Stomach (tissue), 9 donors: Measurements from ENCODE around the gene TNRC6C. TPM values are rescaled to one million over a fixed set of nuclear protein-coding genes. Genes with fewer than 3 reads are reported as not detected.

Experiments used
- DNase-seq, 2 donors: peaks; one replicate each; pipeline versions ENCODE4 v3.0.0 to v3.0.0-alpha.2; 2013 to 2019
- H3K27ac ChIP-seq, 5 donors: fragments of 200-600 bp in 4 of 5; sonication (generic) in 4 of 5; one replicate each; pipeline ENCODE4 v1.5.1; 2013 to 2019; ENCODE audit warnings: mild to moderate bottlenecking in 1 of 5, moderate library complexity in 1 of 5
- H3K27me3 ChIP-seq, 3 donors: fragments of 200-600 bp; sonication (generic); one replicate each; pipeline ENCODE4 v1.5.1; 2017 to 2019; ENCODE audit warnings: mixed run types in 1 of 3
- H3K36me3 ChIP-seq, 4 donors: fragments of 200-600 bp; sonication (generic); 1 replicate in 3 of 4; 2 replicates in 1 of 4; pipeline ENCODE4 v1.5.1; 2016 to 2019
- H3K4me1 ChIP-seq, 4 donors: fragments of 200-600 bp; sonication (generic); one replicate each; pipeline ENCODE4 v1.5.1; 2016 to 2019
- H3K4me3 ChIP-seq, 4 donors: fragments of 200-600 bp; sonication (generic) in 3 of 4; one replicate each; pipeline ENCODE4 v1.5.1; 2016 to 2019; ENCODE audit warnings: mild to moderate bottlenecking in 1 of 4
- H3K9me3 ChIP-seq, 4 donors: fragments of 200-600 bp; sonication (generic); one replicate each; pipeline ENCODE4 v1.5.1; 2016 to 2019
- CTCF ChIP-seq, 7 experiments: fragments of 450-650 bp in 4 of 7; fragments of 200-600 bp in 3 of 7; sonication (generic) in 3 of 7; IDR thresholded peaks; one replicate each; pipeline ENCODE4 v1.5.1; 2016 to 2019; ENCODE audit warnings: antibody characterized with exemption in 7 of 7, control low read depth in 2 of 7, mild to moderate bottlenecking in 1 of 7
- EP300 ChIP-seq: sonication (generic); formaldehyde crosslinking; IDR thresholded peaks from one replicate; pipeline ENCODE4 v1.6.1; 2017; ENCODE audit warnings: antibody characterized with exemption
- POLR2A ChIP-seq, 4 donors: fragments of 450-650 bp; IDR thresholded peaks; one replicate each; pipeline ENCODE4 v1.6.1; 2016; ENCODE audit warnings: antibody characterized with exemption in 4 of 4, control low read depth in 2 of 4, mild to moderate bottlenecking in 1 of 4, moderate library complexity in 1 of 4
- POLR2AphosphoS5 ChIP-seq, 3 donors: sonication (generic); formaldehyde crosslinking; IDR thresholded peaks; one replicate each; pipeline ENCODE4 v1.6.1; 2016; ENCODE audit warnings: antibody characterized with exemption in 3 of 3
- WGBS, 5 donors: extraction: QIAGEN DNeasy Blood & Tissue Kit in 3 of 5; methylation state at CpG; one replicate each; pipeline versions ENCODE4 v1.1.5 to v1.1.7; 2013 to 2018; 5-methylcytosine and 5-hydroxymethylcytosine counted together
- intact Hi-C: fragments of 100-400 bp; cut with DNase I; formaldehyde crosslinking; loops from one replicate; pipeline ENCODE4 v1.15.1; 2023; ENCODE audit warnings: low total_unique reads
- polyA plus RNA-seq, 3 donors: library from polyadenylated mRNA; stranded (reverse); fragments of 200-250 nt; gene quantifications; one replicate each; pipeline ENCODE4 v1.2.3, GENCODE V29; 2013
- total RNA-seq, 5 donors: library from RNA; depleted of rRNA; stranded (reverse); fragments of >200 nt; gene quantifications; one replicate each; pipeline versions ENCODE4 v1.1.0 to v1.2.3, GENCODE V29; 2014 to 2016
- donor health status: healthy with polysubstance abuse.
- donor health status: Bipolar disorder and iron deficiency.
- donor health status: healthy.

The TNRC6C gene
- total and polyA plus RNA-seq, 8 donors: 0.92 to 64.8 (median 9.6) TPM

DNA sequence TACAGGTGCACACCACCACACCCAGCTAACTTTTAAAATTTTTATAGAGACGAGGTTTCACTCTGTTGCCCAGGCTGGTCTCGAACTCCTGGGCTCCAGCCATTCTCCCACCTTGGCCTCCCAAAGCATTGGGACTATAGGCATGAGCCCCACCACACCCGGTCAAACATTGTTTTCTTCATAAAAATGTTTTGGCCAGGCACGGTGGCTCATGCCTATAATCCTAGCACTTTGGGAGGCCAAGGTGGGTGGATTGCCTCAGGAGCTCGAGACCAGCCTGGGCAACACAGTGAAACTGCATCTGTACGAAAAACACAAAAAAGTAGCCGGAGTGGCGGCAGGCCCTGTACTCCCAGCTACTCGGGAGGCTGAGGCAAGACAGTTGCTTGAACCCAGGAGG, 157.9 kb downstream of the TNRC6C start:
- Histone ChIP-seq H3K4me1 (peaks cover 12 to 46% (median 20%) of the 10 kb centered on the region in 4 donors), H3K4me3 (no peak overlapping the region), H3K9me3 (no peaks in the 10 kb centered on the region), H3K27ac (no peak overlapping the region), H3K27me3 (no peaks in the 10 kb centered on the region), H3K36me3 (peaks cover 3 to 58% (median 19%) of the 10 kb centered on the region in 4 donors)
- 93 to 98% (median 96%) methylated on average over 9 of the region's 9 CpGs for WGBS, 5 donors
- TF ChIP-seq EP300 (no peak), POLR2AphosphoS5 (IDR thresholded peaks at IDR 0.05) (no peak), POLR2A (IDR thresholded peaks at IDR 0.05) (no peak), CTCF (IDR thresholded peaks at IDR 0.05) (no peak)
- intact Hi-C loops: no loop called here
- DNase-seq: no peak

- Histone ChIP-seq H3K4me1 (peaks cover 12 to 51% (median 22%) of the 10 kb centered on the region in 4 donors), H3K36me3 (peaks cover 0 to 58% (median 20%) of the 10 kb centered on the region in 4 donors), H3K27me3 (no peaks in the 10 kb centered on the region), H3K9me3 (no peaks in the 10 kb centered on the region), H3K27ac (peak overlapping the region in 1 of 5 donors; percentile 8), H3K4me3 (peak overlapping the region in 1 of 4 donors; percentile 20)
- peak; percentile 60 to 75 for DNase-seq
- 34 to 90% (median 48%) methylated on average over 11 to 41 of the region's 41 CpGs for WGBS, 5 donors
- TF ChIP-seq EP300: no peak
- TF ChIP-seq CTCF (IDR thresholded peaks at IDR 0.05): peak in 5 of 7 experiments; percentile 27 to 59 (median 47)
- intact Hi-C loops: no loop called here
Observed at GRCh38 chr17:78117027-78117981, 158.8 kb downstream of the TNRC6C start.

- no peak overlapping the region for H3K27ac ChIP-seq
- peaks cover 4 to 62% (median 35%) of the 10 kb centered on the region in 4 donors for H3K36me3 ChIP-seq
- WGBS, 5 donors: 86 to 100% (median 91%) methylated on average over 2 to 14 of the region's 14 CpGs
- TF ChIP-seq POLR2AphosphoS5 (IDR thresholded peaks at IDR 0.05) (no peak), CTCF (IDR thresholded peaks at IDR 0.05) (no peak), POLR2A (IDR thresholded peaks at IDR 0.05) (no peak), EP300 (no peak)
- intact Hi-C loops: no loop called here
- H3K4me3 ChIP-seq: no peak overlapping the region
- no peaks in the 10 kb centered on the region for H3K9me3 ChIP-seq
- no peaks in the 10 kb centered on the region for H3K27me3 ChIP-seq
- peaks cover 5 to 41% (median 14%) of the 10 kb centered on the region in 4 donors for H3K4me1 ChIP-seq
- DNase-seq: no peak
Observed at GRCh38 chr17:78118801-78119241, 160.3 kb downstream of the TNRC6C start.

- 92 to 99% (median 96%) methylated on average over 13 of the region's 13 CpGs for WGBS, 5 donors
- no peak for DNase-seq
- H3K4me1 ChIP-seq: peaks cover 6 to 42% (median 19%) of the 10 kb centered on the region in 4 donors
- H3K27ac ChIP-seq: no peak overlapping the region
- H3K9me3 ChIP-seq: no peaks in the 10 kb centered on the region
- H3K27me3 ChIP-seq: no peaks in the 10 kb centered on the region
- intact Hi-C loops: no loop called here
- no peak for TF ChIP-seq EP300
- TF ChIP-seq POLR2AphosphoS5 (IDR thresholded peaks at IDR 0.05): no peak
- no peak for TF ChIP-seq POLR2A (IDR thresholded peaks at IDR 0.05)
- no peak for TF ChIP-seq CTCF (IDR thresholded peaks at IDR 0.05)
- H3K36me3 ChIP-seq: peaks cover 4 to 72% (median 47%) of the 10 kb centered on the region in 4 donors
- H3K4me3 ChIP-seq: no peak overlapping the region
Observed at GRCh38 chr17:78120537-78120936, 162.0 kb downstream of the TNRC6C start.
